NCI-H1092 (cell line): ENCODE measurements around the gene ZFAND6.
"Not testable (repeated sequence)": the region's sequence is repeated elsewhere in the genome, so short reads cannot be mapped to it uniquely, and the experiment has no call there.

Experiments
- DNase-seq: peaks from one replicate; lab custom pipeline; 2025; lab: John Stamatoyannopoulos, UW

The ZFAND6 gene

GRCh38 chr15:80098341-80098740, 38.9 kb downstream of the ZFAND6 start:
- no peak for DNase-seq

- no peak for DNase-seq
Measured at GRCh38 chr15:80099241-80099640, 39.8 kb downstream of the ZFAND6 start.

GRCh38 chr15:80099662-80100061, 40.2 kb downstream of the ZFAND6 start:
- not testable (repeated sequence) for DNase-seq

- DNase-seq, result no peak
Measured at GRCh38 chr15:80100247-80100646, 40.8 kb downstream of the ZFAND6 start.

- DNase-seq, result no peak
Measured at GRCh38 chr15:80105193-80105592, 45.7 kb downstream of the ZFAND6 start.

- DNase-seq, result no peak
Measured at GRCh38 chr15:80105595-80105994, 46.1 kb downstream of the ZFAND6 start.

- DNase-seq, result no peak
Measured at GRCh38 chr15:80106051-80106450, 46.6 kb downstream of the ZFAND6 start.

- DNase-seq, result no peak
Measured at GRCh38 chr15:80107204-80107603, 47.7 kb downstream of the ZFAND6 start.

GRCh38 chr15:80107774-80108173, 48.3 kb downstream of the ZFAND6 start:
- DNase-seq, result no peak

GRCh38 chr15:80109388-80109787, 49.9 kb downstream of the ZFAND6 start:
- no peak for DNase-seq

- DNase-seq, result no peak
Measured at GRCh38 chr15:80110920-80111319, 51.4 kb downstream of the ZFAND6 start.

GRCh38 chr15:80114114-80114513, 54.6 kb downstream of the ZFAND6 start:
- DNase-seq, result no peak

- no peak for DNase-seq
Measured at GRCh38 chr15:80115021-80115420, 55.5 kb downstream of the ZFAND6 start.

GRCh38 chr15:80118956-80119355, 59.5 kb downstream of the ZFAND6 start:
- DNase-seq, result no peak

GRCh38 chr15:80120636-80121035, 61.2 kb downstream of the ZFAND6 start:
- no peak for DNase-seq

GRCh38 chr15:80121546-80121945, 62.1 kb downstream of the ZFAND6 start:
- no peak for DNase-seq

- DNase-seq, result no peak
Measured at GRCh38 chr15:80123034-80123433, 63.6 kb downstream of the ZFAND6 start.

- not testable (repeated sequence) for DNase-seq
Measured at GRCh38 chr15:80127253-80127652, 67.8 kb downstream of the ZFAND6 start.

GRCh38 chr15:80127911-80128310, 68.4 kb downstream of the ZFAND6 start:
- no peak for DNase-seq

- no peak for DNase-seq
Measured at GRCh38 chr15:80132382-80132781, 72.9 kb downstream of the ZFAND6 start.

GRCh38 chr15:80136854-80137253, 77.4 kb downstream of the ZFAND6 start:
- no peak for DNase-seq

- DNase-seq, result no peak
Measured at GRCh38 chr15:80138961-80139360, 79.5 kb downstream of the ZFAND6 start.

GRCh38 chr15:80140909-80141308, 81.4 kb downstream of the ZFAND6 start:
- no peak for DNase-seq

- no peak for DNase-seq
Measured at GRCh38 chr15:80141916-80142598, 82.6 kb downstream of the ZFAND6 start.
